GM23338 (cell line): ENCODE data around the gene OR14I1. TPM values are rescaled to one million over a fixed set of nuclear protein-coding genes. Genes with fewer than 3 reads are reported as not detected.

Source experiments
- ATAC-seq: fragments of 200-7000 bp; cut with Tn5 transposase; 3 replicates; pipeline ENCODE4 v1.9.1; 2020
- DNase-seq: peaks from one replicate; pipeline ENCODE4 v3.0.0-alpha.2; 2015; ENCODE audit warnings: low spot score
- H2AFZ ChIP-seq: fragments of 200-600 bp; sonication (generic); 2 replicates; pipeline ENCODE4 v1.8.0; 2016; ENCODE audit warnings: antibody characterized with exemption, mild to moderate bottlenecking, moderate library complexity
- H3F3A ChIP-seq: fragments of 200-600 bp; sonication (generic); replicated peaks from 2 replicates; pipeline ENCODE4 v1.8.0; 2017; ENCODE audit warnings: antibody characterized with exemption, mixed run types, low read depth
- H3K27ac ChIP-seq: fragments of 200-600 bp; sonication (generic); 2 replicates; pipeline ENCODE4 v1.6.1; 2016; ENCODE audit warnings: low read depth
- H3K27me3 ChIP-seq: fragments of 200-600 bp; sonication (generic); 2 replicates; pipeline ENCODE4 v1.8.0; 2016; ENCODE audit warnings: mild to moderate bottlenecking, mixed run types, moderate library complexity; ENCODE audit not compliant: insufficient read depth
- H3K36me3 ChIP-seq: fragments of 200-600 bp; sonication (generic); 2 replicates; pipeline ENCODE4 v1.8.0; 2016; ENCODE audit warnings: mild to moderate bottlenecking; ENCODE audit not compliant: insufficient read depth
- H3K4me1 ChIP-seq: fragments of 200-600 bp; sonication (generic); 2 replicates; pipeline ENCODE4 v1.8.0; 2016; ENCODE audit warnings: mild to moderate bottlenecking, moderate library complexity; ENCODE audit not compliant: insufficient read depth
- H3K4me2 ChIP-seq: fragments of 200-600 bp; sonication (generic); 2 replicates; pipeline ENCODE4 v1.7.1; 2017; ENCODE audit warnings: mixed run types
- H3K4me3 ChIP-seq: fragments of 200-600 bp; sonication (generic); 2 replicates; pipeline ENCODE4 v1.6.1; 2016; ENCODE audit warnings: mixed run types
- H3K79me2 ChIP-seq: fragments of 200-600 bp; sonication (generic); replicated peaks from 2 replicates; pipeline ENCODE4 v1.8.0; 2017; ENCODE audit warnings: mild to moderate bottlenecking; ENCODE audit not compliant: insufficient read depth
- H3K9me2 ChIP-seq: fragments of 200-600 bp; sonication (generic); 2 replicates; pipeline ENCODE4 v1.8.0; 2017; ENCODE audit not compliant: insufficient read depth
- H4K20me1 ChIP-seq: fragments of 200-600 bp; sonication (generic); replicated peaks from 2 replicates; pipeline ENCODE4 v1.8.0; 2017; ENCODE audit warnings: mild to moderate bottlenecking; ENCODE audit not compliant: insufficient read depth
- H3K27ac Mint-ChIP-seq: 2 replicates; pipeline ENCODE4 v1.8.0; 2020; ENCODE audit warnings: inconsistent platforms, mild to moderate bottlenecking, moderate library complexity, mixed read lengths
- H3K27me3 Mint-ChIP-seq: 3 replicates; pipeline ENCODE4 v1.8.0; 2022; ENCODE audit warnings: low read depth, mild to moderate bottlenecking, moderate library complexity, mixed read lengths, inconsistent platforms; ENCODE audit not compliant: insufficient read depth, poor library complexity
- H3K36me3 Mint-ChIP-seq: 3 replicates; pipeline ENCODE4 v1.8.0; 2021; ENCODE audit warnings: low read depth, mild to moderate bottlenecking, inconsistent platforms, moderate library complexity, mixed read lengths
- H3K4me1 Mint-ChIP-seq: 3 replicates; pipeline ENCODE4 v1.8.0; 2020; ENCODE audit warnings: mild to moderate bottlenecking, inconsistent platforms, mixed read lengths
- H3K4me3 Mint-ChIP-seq: 3 replicates; pipeline ENCODE4 v1.8.0; 2021; ENCODE audit warnings: moderate library complexity, mild to moderate bottlenecking, inconsistent platforms, mixed read lengths
- H3K9me3 Mint-ChIP-seq: 3 replicates; pipeline ENCODE4 v1.8.0; 2020; ENCODE audit warnings: moderate library complexity, mild to moderate bottlenecking, inconsistent platforms, mixed read lengths
- CREB1 ChIP-seq: fragments of 250-450 bp; sonication (Bioruptor Pico); IDR thresholded peaks from 2 replicates; pipeline ENCODE4 v1.5.0; 2020; ENCODE audit warnings: low read depth, mild to moderate bottlenecking, moderate library complexity
- CTCF ChIP-seq, 2 experiments: fragments of 200-600 bp in 1 of 2; sonication (generic) in 1 of 2; conservative IDR thresholded peaks; 2 replicates each; pipeline versions ENCODE4 v1.5.1 to v1.6.1; 2016 to 2017; ENCODE audit warnings: antibody characterized with exemption in 2 of 2, low read depth in 2 of 2, mild to moderate bottlenecking in 2 of 2, moderate library complexity in 1 of 2
- ETS1 ChIP-seq: IDR thresholded peaks from 2 replicates; pipeline ENCODE4 v1.6.1; 2016; ENCODE audit warnings: antibody characterized with exemption
- EZH2 ChIP-seq: fragments of 200-600 bp; sonication (generic); IDR thresholded peaks from one replicate; pipeline ENCODE4 v1.8.0; 2017; ENCODE audit warnings: antibody characterized with exemption, mild to moderate bottlenecking, low read depth; ENCODE audit not compliant: unreplicated experiment
- EZH2phosphoT487 ChIP-seq: fragments of 200-600 bp; sonication (generic); IDR thresholded peaks from one replicate; pipeline ENCODE4 v1.8.1; 2018; ENCODE audit warnings: antibody characterized with exemption; ENCODE audit not compliant: unreplicated experiment
- JUNB ChIP-seq: IDR thresholded peaks from one replicate; pipeline ENCODE4 v1.6.1; 2016; ENCODE audit warnings: antibody characterized with exemption; ENCODE audit not compliant: unreplicated experiment
- NANOG ChIP-seq: IDR thresholded peaks from 2 replicates; pipeline ENCODE4 v1.6.1; 2016; ENCODE audit warnings: antibody characterized with exemption, borderline replicate concordance
- POLR2AphosphoS5 ChIP-seq: IDR thresholded peaks from 2 replicates; pipeline ENCODE4 v1.6.1; 2016; ENCODE audit warnings: antibody characterized with exemption, low read depth
- REST ChIP-seq: IDR thresholded peaks from one replicate; pipeline ENCODE4 v1.6.1; 2018; ENCODE audit warnings: antibody characterized with exemption; ENCODE audit not compliant: unreplicated experiment
- STAT1 ChIP-seq: IDR thresholded peaks from one replicate; pipeline ENCODE4 v1.6.1; 2016; ENCODE audit warnings: antibody characterized with exemption; ENCODE audit not compliant: unreplicated experiment
- ZNF114 ChIP-seq: fragments of 250-450 bp; sonication (Bioruptor Pico); IDR thresholded peaks from 2 replicates; pipeline ENCODE4 v1.5.0; 2020; ENCODE audit warnings: mild to moderate bottlenecking, moderate library complexity
- ZNF331 ChIP-seq: fragments of 250-450 bp; sonication (Bioruptor Pico); IDR thresholded peaks from 2 replicates; pipeline ENCODE4 v1.5.0; 2020; ENCODE audit warnings: low read depth, mild to moderate bottlenecking, moderate library complexity
- ZNF462 ChIP-seq: fragments of 250-450 bp; sonication (Bioruptor Pico); IDR thresholded peaks from 2 replicates; pipeline ENCODE4 v1.5.0; 2020; ENCODE audit warnings: mild to moderate bottlenecking, moderate library complexity
- polyA plus RNA-seq: library from polyadenylated mRNA; unstranded; fragments of >200 nt; fragmentation: Nextera tagmentation; extraction: Ambion mirVana; gene quantifications from 2 replicates; pipeline ENCODE4 v1.2.1, GENCODE V29; 2016
- total RNA-seq: library from RNA; depleted of rRNA; stranded (reverse); fragments of >200 nt; shearing (Covaris generic); gene quantifications from 2 replicates; pipeline ENCODE4 v1.2.3, GENCODE V29; 2014

The OR14I1 gene
- total and polyA plus RNA-seq, 2 experiments from 2014 or later: not detected

GRCh38 chr1:248686815-248687214 lies 15.8 kb downstream of the OR14I1 start:
- no peak overlapping the region for H3K27ac Mint-ChIP-seq
- DNase-seq (no peak), ATAC-seq (no peak)
- Histone ChIP-seq H3K79me2 (no peaks in the 10 kb centered on the region), H3F3A (no peaks in the 10 kb centered on the region), H3K27ac (no peak overlapping the region), H3K36me3 (no peaks in the 10 kb centered on the region), H2AFZ (no peak overlapping the region), H3K27me3 (no peaks in the 10 kb centered on the region), H3K9me2 (no peaks in the 10 kb centered on the region), H3K4me2 (no peak overlapping the region), H4K20me1 (no peaks in the 10 kb centered on the region), H3K4me3 (no peak overlapping the region), H3K4me1 (no peaks in the 10 kb centered on the region)
- no peaks in the 10 kb centered on the region for H3K4me1 Mint-ChIP-seq
- no peak overlapping the region for H3K4me3 Mint-ChIP-seq
- peaks cover 2% of the 10 kb centered on the region for H3K27me3 Mint-ChIP-seq
- TF ChIP-seq EZH2phosphoT487 (no peak), ZNF462 (CRISPR knock-in tag) (no peak), JUNB (no peak), ZNF331 (no peak), NANOG (no peak), CREB1 (CRISPR knock-in tag) (no peak), EZH2 (no peak), STAT1 (no peak), CTCF (conservative IDR thresholded peaks at IDR 0.05; ENCODE audit: low read depth in 2 of 2) (no peak), ETS1 (no peak), REST (no peak), POLR2AphosphoS5 (no peak), ZNF114 (CRISPR knock-in tag) (no peak)
- H3K9me3 Mint-ChIP-seq: peaks cover 87% of the 10 kb centered on the region
- peaks cover 25% of the 10 kb centered on the region for H3K36me3 Mint-ChIP-seq
